ENCODE results near the gene ACAT2. TPM values are rescaled to one million over a fixed set of nuclear protein-coding genes. Genes with fewer than 3 reads are reported as not detected.
"Not testable (repeated sequence)": the region's sequence is repeated elsewhere in the genome, so short reads cannot be mapped to it uniquely, and the experiment has no call there.

Gene ACAT2
- polyA plus RNA-seq, 2 donors, result 59.7 to 73.5 TPM

- H3K4me3 ChIP-seq (ENCODE audit: low read depth in 1 of 2, low read length in 2 of 2), result no peak overlapping the region
- H3K4me1 ChIP-seq (ENCODE audit: control insufficient read depth in 2 of 2, insufficient read depth in 2 of 2, low read length in 1 of 2), result no peaks in the 10 kb centered on the region
- peaks cover 6 to 7% of the 10 kb centered on the region in 2 donors for H3K36me3 ChIP-seq (ENCODE audit: control insufficient read depth in 2 of 2, insufficient read depth in 2 of 2, low read length in 1 of 2)
- no peaks in the 10 kb centered on the region for H3K9me3 ChIP-seq (ENCODE audit: control insufficient read depth in 2 of 2, insufficient read depth in 1 of 2, low read depth in 1 of 2, low read length in 1 of 2)
- H3K27ac ChIP-seq (ENCODE audit: low read depth in 2 of 2, low read length in 1 of 2), result no peak overlapping the region
- no peaks in the 10 kb centered on the region for H3K27me3 ChIP-seq (ENCODE audit: control insufficient read depth in 1 of 2, insufficient read depth in 2 of 2, low read length in 2 of 2)
- WGBS, 2 donors, result 83 to 85% methylated on average over 8 of the region's 8 CpGs
These were observed 40.1 kb downstream of the ACAT2 start for GRCh38 chr6:159801935-159802334.

- H3K36me3 ChIP-seq (ENCODE audit: control insufficient read depth in 2 of 2, insufficient read depth in 2 of 2, low read length in 1 of 2), result peaks cover 0 to 3% of the 10 kb centered on the region in 2 donors
- 77% methylated on average over 10 of the region's 10 CpGs for WGBS, 2 donors
- H3K9me3 ChIP-seq (ENCODE audit: control insufficient read depth in 2 of 2, insufficient read depth in 1 of 2, low read depth in 1 of 2, low read length in 1 of 2), result no peaks in the 10 kb centered on the region
- no peak overlapping the region for H3K27ac ChIP-seq (ENCODE audit: low read depth in 2 of 2, low read length in 1 of 2)
- H3K27me3 ChIP-seq (ENCODE audit: control insufficient read depth in 1 of 2, insufficient read depth in 2 of 2, low read length in 2 of 2), result no peaks in the 10 kb centered on the region
- no peak overlapping the region for H3K4me3 ChIP-seq (ENCODE audit: low read depth in 1 of 2, low read length in 2 of 2)
- no peaks in the 10 kb centered on the region for H3K4me1 ChIP-seq (ENCODE audit: control insufficient read depth in 2 of 2, insufficient read depth in 2 of 2, low read length in 1 of 2)
These were observed 42.7 kb downstream of the ACAT2 start for GRCh38 chr6:159804504-159804903.

GRCh38 chr6:159805440-159806020, 43.7 kb downstream of the ACAT2 start:
- Histone ChIP-seq H3K4me3 (ENCODE audit: low read depth in 1 of 2, low read length in 2 of 2) (no peak overlapping the region), H3K27ac (ENCODE audit: low read depth in 2 of 2, low read length in 1 of 2) (no peak overlapping the region), H3K27me3 (ENCODE audit: control insufficient read depth in 1 of 2, insufficient read depth in 2 of 2, low read length in 2 of 2) (no peaks in the 10 kb centered on the region), H3K36me3 (ENCODE audit: control insufficient read depth in 2 of 2, insufficient read depth in 2 of 2, low read length in 1 of 2) (no peaks in the 10 kb centered on the region), H3K9me3 (ENCODE audit: control insufficient read depth in 2 of 2, insufficient read depth in 1 of 2, low read depth in 1 of 2, low read length in 1 of 2) (no peaks in the 10 kb centered on the region), H3K4me1 (ENCODE audit: control insufficient read depth in 2 of 2, insufficient read depth in 2 of 2, low read length in 1 of 2) (no peaks in the 10 kb centered on the region)
- WGBS, 2 donors, result 91 to 95% methylated on average over 6 of the region's 6 CpGs

- Histone ChIP-seq H3K4me3 (ENCODE audit: low read depth in 1 of 2, low read length in 2 of 2) (no peak overlapping the region), H3K36me3 (ENCODE audit: control insufficient read depth in 2 of 2, insufficient read depth in 2 of 2, low read length in 1 of 2) (no peaks in the 10 kb centered on the region), H3K27ac (ENCODE audit: low read depth in 2 of 2, low read length in 1 of 2) (no peak overlapping the region), H3K4me1 (ENCODE audit: control insufficient read depth in 2 of 2, insufficient read depth in 2 of 2, low read length in 1 of 2) (no peaks in the 10 kb centered on the region), H3K9me3 (ENCODE audit: control insufficient read depth in 2 of 2, insufficient read depth in 1 of 2, low read depth in 1 of 2, low read length in 1 of 2) (no peaks in the 10 kb centered on the region), H3K27me3 (ENCODE audit: control insufficient read depth in 1 of 2, insufficient read depth in 2 of 2, low read length in 2 of 2) (no peaks in the 10 kb centered on the region)
- WGBS, 2 donors, result 90% methylated on average over 9 of the region's 9 CpGs
These were observed 44.2 kb downstream of the ACAT2 start for GRCh38 chr6:159806021-159806458.

- Histone ChIP-seq H3K36me3 (ENCODE audit: control insufficient read depth in 2 of 2, insufficient read depth in 2 of 2, low read length in 1 of 2) (no peaks in the 10 kb centered on the region), H3K4me1 (ENCODE audit: control insufficient read depth in 2 of 2, insufficient read depth in 2 of 2, low read length in 1 of 2) (no peaks in the 10 kb centered on the region), H3K27me3 (ENCODE audit: control insufficient read depth in 1 of 2, insufficient read depth in 2 of 2, low read length in 2 of 2) (no peaks in the 10 kb centered on the region), H3K27ac (ENCODE audit: low read depth in 2 of 2, low read length in 1 of 2) (no peak overlapping the region), H3K9me3 (ENCODE audit: control insufficient read depth in 2 of 2, insufficient read depth in 1 of 2, low read depth in 1 of 2, low read length in 1 of 2) (no peaks in the 10 kb centered on the region), H3K4me3 (ENCODE audit: low read depth in 1 of 2, low read length in 2 of 2) (no peak overlapping the region)
- 74 to 76% methylated on average over 5 of the region's 5 CpGs for WGBS, 2 donors
These were observed 45.5 kb downstream of the ACAT2 start for GRCh38 chr6:159807150-159807858.

- Histone ChIP-seq H3K9me3 (ENCODE audit: control insufficient read depth in 2 of 2, insufficient read depth in 1 of 2, low read depth in 1 of 2, low read length in 1 of 2) (no peaks in the 10 kb centered on the region), H3K27ac (ENCODE audit: low read depth in 2 of 2, low read length in 1 of 2) (no peak overlapping the region), H3K27me3 (ENCODE audit: control insufficient read depth in 1 of 2, insufficient read depth in 2 of 2, low read length in 2 of 2) (no peaks in the 10 kb centered on the region), H3K4me3 (ENCODE audit: low read depth in 1 of 2, low read length in 2 of 2) (no peak overlapping the region), H3K4me1 (ENCODE audit: control insufficient read depth in 2 of 2, insufficient read depth in 2 of 2, low read length in 1 of 2) (no peaks in the 10 kb centered on the region), H3K36me3 (ENCODE audit: control insufficient read depth in 2 of 2, insufficient read depth in 2 of 2, low read length in 1 of 2) (no peaks in the 10 kb centered on the region)
- 83 to 87% methylated on average over 6 of the region's 6 CpGs for WGBS, 2 donors
These were observed 46.8 kb downstream of the ACAT2 start for GRCh38 chr6:159808647-159809046.

- Histone ChIP-seq H3K4me3 (ENCODE audit: low read depth in 1 of 2, low read length in 2 of 2) (no peak overlapping the region), H3K36me3 (ENCODE audit: control insufficient read depth in 2 of 2, insufficient read depth in 2 of 2, low read length in 1 of 2) (no peaks in the 10 kb centered on the region), H3K27ac (ENCODE audit: low read depth in 2 of 2, low read length in 1 of 2) (no peak overlapping the region), H3K4me1 (ENCODE audit: control insufficient read depth in 2 of 2, insufficient read depth in 2 of 2, low read length in 1 of 2) (no peaks in the 10 kb centered on the region), H3K9me3 (ENCODE audit: control insufficient read depth in 2 of 2, insufficient read depth in 1 of 2, low read depth in 1 of 2, low read length in 1 of 2) (no peaks in the 10 kb centered on the region), H3K27me3 (ENCODE audit: control insufficient read depth in 1 of 2, insufficient read depth in 2 of 2, low read length in 2 of 2) (no peaks in the 10 kb centered on the region)
- 95 to 97% methylated on average over 4 of the region's 4 CpGs for WGBS, 2 donors
These were observed 47.3 kb downstream of the ACAT2 start for GRCh38 chr6:159809149-159809548.

GRCh38 chr6:159813781-159814180, 51.9 kb downstream of the ACAT2 start:
- Histone ChIP-seq H3K4me3 (ENCODE audit: low read depth in 1 of 2, low read length in 2 of 2) (no peak overlapping the region), H3K27me3 (ENCODE audit: control insufficient read depth in 1 of 2, insufficient read depth in 2 of 2, low read length in 2 of 2) (no peaks in the 10 kb centered on the region), H3K4me1 (ENCODE audit: control insufficient read depth in 2 of 2, insufficient read depth in 2 of 2, low read length in 1 of 2) (no peaks in the 10 kb centered on the region), H3K9me3 (ENCODE audit: control insufficient read depth in 2 of 2, insufficient read depth in 1 of 2, low read depth in 1 of 2, low read length in 1 of 2) (no peaks in the 10 kb centered on the region), H3K27ac (ENCODE audit: low read depth in 2 of 2, low read length in 1 of 2) (no peak overlapping the region), H3K36me3 (ENCODE audit: control insufficient read depth in 2 of 2, insufficient read depth in 2 of 2, low read length in 1 of 2) (no peaks in the 10 kb centered on the region)
- 84 to 86% methylated on average over 9 of the region's 9 CpGs for WGBS, 2 donors

GRCh38 chr6:159815410-159815809, 53.6 kb downstream of the ACAT2 start:
- WGBS, 2 donors, result 85 to 89% methylated on average over 6 of the region's 6 CpGs
- H3K27ac ChIP-seq (ENCODE audit: low read depth in 2 of 2, low read length in 1 of 2), result no peak overlapping the region

GRCh38 chr6:159816775-159817174, 54.9 kb downstream of the ACAT2 start:
- WGBS, 2 donors, result 58 to 67% methylated on average over 3 of the region's 3 CpGs
- H3K4me3 ChIP-seq (ENCODE audit: low read depth in 1 of 2, low read length in 2 of 2); H3K36me3 ChIP-seq (ENCODE audit: control insufficient read depth in 2 of 2, insufficient read depth in 2 of 2, low read length in 1 of 2); H3K9me3 ChIP-seq (ENCODE audit: control insufficient read depth in 2 of 2, insufficient read depth in 1 of 2, low read depth in 1 of 2, low read length in 1 of 2); H3K27ac ChIP-seq (ENCODE audit: low read depth in 2 of 2, low read length in 1 of 2); H3K4me1 ChIP-seq (ENCODE audit: control insufficient read depth in 2 of 2, insufficient read depth in 2 of 2, low read length in 1 of 2); H3K27me3 ChIP-seq (ENCODE audit: control insufficient read depth in 1 of 2, insufficient read depth in 2 of 2, low read length in 2 of 2): not testable (repeated sequence)

More at GRCh38 chr6:159815410-159815809, 53.6 kb downstream of the ACAT2 start:
- no peaks in the 10 kb centered on the region for H3K9me3 ChIP-seq (ENCODE audit: control insufficient read depth in 2 of 2, insufficient read depth in 1 of 2, low read depth in 1 of 2, low read length in 1 of 2)
- no peaks in the 10 kb centered on the region for H3K4me1 ChIP-seq (ENCODE audit: control insufficient read depth in 2 of 2, insufficient read depth in 2 of 2, low read length in 1 of 2)
- H3K36me3 ChIP-seq (ENCODE audit: control insufficient read depth in 2 of 2, insufficient read depth in 2 of 2, low read length in 1 of 2), result peaks cover 0 to 3% of the 10 kb centered on the region in 2 donors
- no peak overlapping the region for H3K4me3 ChIP-seq (ENCODE audit: low read depth in 1 of 2, low read length in 2 of 2)
- H3K27me3 ChIP-seq (ENCODE audit: control insufficient read depth in 1 of 2, insufficient read depth in 2 of 2, low read length in 2 of 2), result no peaks in the 10 kb centered on the region

All from esophagus (tissue), 2 donors.